Measurements from ENCODE around the gene TUBG1.

The TUBG1 gene

GRCh38 chr17:42609182-42609813, at the start of gene TUBG1, which contains the start of gene RETREG3:
Gene TUBG1 (plus strand): TSS chr17:42609683. CDS start chr17:42609738, 55 bp downstream.
Gene RETREG3 (minus strand): TSS chr17:42609374. CDS start chr17:42609324, 50 bp downstream.
- ATAC-seq: peak; percentile 97
- no peaks in the 10 kb centered on the region for H3K27me3 Mint-ChIP-seq
- peak within 1 kb of the TSS; percentile 99 for H3K4me3 Mint-ChIP-seq
- H3K9me3 Mint-ChIP-seq: no peaks in the 10 kb centered on the region
- H3K27ac Mint-ChIP-seq: peak within 1 kb of the TSS; percentile 92
- H3K4me1 Mint-ChIP-seq: peaks cover 53% of the 10 kb centered on the region
- H3K36me3 Mint-ChIP-seq: peaks cover 26% of the 10 kb centered on the region

GRCh38 chr17:42560246-42560645, 49.2 kb upstream of the TUBG1 start:
- Mint-ChIP-seq H3K27me3 (no peaks in the 10 kb centered on the region), H3K4me3 (no peak overlapping the region), H3K36me3 (peaks cover 14% of the 10 kb centered on the region), H3K27ac (peak overlapping the region; percentile 90), H3K4me1 (peaks cover 50% of the 10 kb centered on the region), H3K9me3 (no peaks in the 10 kb centered on the region)
- no peak for ATAC-seq

GRCh38 chr17:42561897-42562387, 47.5 kb upstream of the TUBG1 start, which contains the start of gene COASY:
Gene COASY (plus strand): TSS chr17:42562148. CDS start chr17:42562623, 475 bp downstream.
- H3K4me1 Mint-ChIP-seq: peaks cover 52% of the 10 kb centered on the region
- no peaks in the 10 kb centered on the region for H3K27me3 Mint-ChIP-seq
- peak within 1 kb of the TSS; percentile 86 for H3K4me3 Mint-ChIP-seq
- no peaks in the 10 kb centered on the region for H3K9me3 Mint-ChIP-seq
- H3K36me3 Mint-ChIP-seq: peaks cover 20% of the 10 kb centered on the region
- H3K27ac Mint-ChIP-seq: peak within 1 kb of the TSS; percentile 90
- ATAC-seq: peak; percentile 82

GRCh38 chr17:42562388-42563142, 46.9 kb upstream of the TUBG1 start:
- no peaks in the 10 kb centered on the region for H3K27me3 Mint-ChIP-seq
- peak; percentile 1 for ATAC-seq

GRCh38 chr17:42563143-42563509, 46.4 kb upstream of the TUBG1 start:
- Mint-ChIP-seq H3K4me1 (peaks cover 59% of the 10 kb centered on the region), H3K36me3 (peaks cover 26% of the 10 kb centered on the region), H3K27ac (peak overlapping the region; percentile 90), H3K27me3 (no peaks in the 10 kb centered on the region), H3K9me3 (no peaks in the 10 kb centered on the region), H3K4me3 (peak overlapping the region; percentile 86)
- no peak for ATAC-seq

More at GRCh38 chr17:42562388-42563142, 46.9 kb upstream of the TUBG1 start:
- no peaks in the 10 kb centered on the region for H3K9me3 Mint-ChIP-seq
- H3K4me1 Mint-ChIP-seq: peaks cover 54% of the 10 kb centered on the region
- peaks cover 22% of the 10 kb centered on the region for H3K36me3 Mint-ChIP-seq
- H3K27ac Mint-ChIP-seq: peak overlapping the region; percentile 90
- peak overlapping the region; percentile 86 for H3K4me3 Mint-ChIP-seq

- peaks cover 61% of the 10 kb centered on the region for H3K4me1 Mint-ChIP-seq
- peak overlapping the region; percentile 86 for H3K4me3 Mint-ChIP-seq
- no peak for ATAC-seq
- peak overlapping the region; percentile 90 for H3K27ac Mint-ChIP-seq
- no peaks in the 10 kb centered on the region for H3K9me3 Mint-ChIP-seq
- no peaks in the 10 kb centered on the region for H3K27me3 Mint-ChIP-seq
- peaks cover 28% of the 10 kb centered on the region for H3K36me3 Mint-ChIP-seq
Observed at GRCh38 chr17:42563543-42563942, 45.9 kb upstream of the TUBG1 start.

- Mint-ChIP-seq H3K4me3 (peak overlapping the region; percentile 86), H3K27ac (peak overlapping the region; percentile 90), H3K4me1 (peaks cover 65% of the 10 kb centered on the region), H3K36me3 (peaks cover 32% of the 10 kb centered on the region), H3K27me3 (no peaks in the 10 kb centered on the region), H3K9me3 (no peaks in the 10 kb centered on the region)
- no peak for ATAC-seq
Observed at GRCh38 chr17:42563950-42564349, 45.5 kb upstream of the TUBG1 start.

- ATAC-seq: no peak
- H3K27ac Mint-ChIP-seq: peak overlapping the region; percentile 90
- peaks cover 38% of the 10 kb centered on the region for H3K36me3 Mint-ChIP-seq
- no peak overlapping the region for H3K4me3 Mint-ChIP-seq
- H3K9me3 Mint-ChIP-seq: no peaks in the 10 kb centered on the region
- H3K4me1 Mint-ChIP-seq: peaks cover 61% of the 10 kb centered on the region
- no peaks in the 10 kb centered on the region for H3K27me3 Mint-ChIP-seq
Observed at GRCh38 chr17:42564815-42565522, 44.5 kb upstream of the TUBG1 start.

GRCh38 chr17:42565523-42566214, 43.8 kb upstream of the TUBG1 start:
- Mint-ChIP-seq H3K27ac (peak overlapping the region; percentile 87), H3K4me3 (peak overlapping the region; percentile 86), H3K9me3 (no peaks in the 10 kb centered on the region), H3K4me1 (peaks cover 56% of the 10 kb centered on the region), H3K36me3 (peaks cover 42% of the 10 kb centered on the region), H3K27me3 (no peaks in the 10 kb centered on the region)
- ATAC-seq: no peak

- Mint-ChIP-seq H3K36me3 (peaks cover 49% of the 10 kb centered on the region), H3K27ac (peak overlapping the region; percentile 87), H3K9me3 (no peaks in the 10 kb centered on the region), H3K27me3 (no peaks in the 10 kb centered on the region), H3K4me3 (peak overlapping the region; percentile 86), H3K4me1 (peaks cover 58% of the 10 kb centered on the region)
- no peak for ATAC-seq
Observed at GRCh38 chr17:42566215-42566882, 43.1 kb upstream of the TUBG1 start.

GRCh38 chr17:42566883-42567573, 42.5 kb upstream of the TUBG1 start, which contains the start of gene MLX:
Gene MLX (plus strand): TSS chr17:42567100. CDS start chr17:42567125, 25 bp downstream.
- ATAC-seq: peak; percentile 90
- Mint-ChIP-seq H3K4me3 (peak within 1 kb of the TSS; percentile 86), H3K9me3 (no peaks in the 10 kb centered on the region), H3K4me1 (peaks cover 51% of the 10 kb centered on the region), H3K27ac (peak within 1 kb of the TSS; percentile 87), H3K36me3 (peaks cover 50% of the 10 kb centered on the region), H3K27me3 (no peaks in the 10 kb centered on the region)

- H3K4me3 Mint-ChIP-seq: peak overlapping the region; percentile 49
- H3K36me3 Mint-ChIP-seq: peaks cover 63% of the 10 kb centered on the region
- H3K27ac Mint-ChIP-seq: peak overlapping the region; percentile 87
- no peak for ATAC-seq
- peaks cover 47% of the 10 kb centered on the region for H3K4me1 Mint-ChIP-seq
- H3K9me3 Mint-ChIP-seq: no peaks in the 10 kb centered on the region
- H3K27me3 Mint-ChIP-seq: no peaks in the 10 kb centered on the region
Observed at GRCh38 chr17:42568341-42569111, 41.0 kb upstream of the TUBG1 start.
